Hepatocyte (in vitro differentiated cells): ENCODE measurements around the gene SLC23A2. TPM values are rescaled to one million over a fixed set of nuclear protein-coding genes. Genes with fewer than 3 reads are reported as not detected.

ENCODE experiments used
- DNase-seq: peaks from one replicate; pipeline ENCODE4 v3.0.0-alpha.2; 2016; ENCODE audit warnings: low spot score
- H2AFZ ChIP-seq: fragments of 200-600 bp; sonication (generic); 2 replicates; pipeline ENCODE4 v1.6.0; 2016; ENCODE audit warnings: antibody characterized with exemption, mild to moderate bottlenecking
- H3K27ac ChIP-seq: fragments of 200-600 bp; sonication (generic); 2 replicates; pipeline ENCODE4 v1.5.1; 2016; ENCODE audit warnings: mild to moderate bottlenecking
- H3K27me3 ChIP-seq: fragments of 200-600 bp; sonication (generic); 2 replicates; pipeline ENCODE4 v1.6.1; 2016
- H3K36me3 ChIP-seq: fragments of 200-600 bp; sonication (generic); replicated peaks from 2 replicates; pipeline ENCODE4 v1.5.1; 2016; ENCODE audit warnings: low read depth; ENCODE audit not compliant: insufficient read depth
- H3K4me1 ChIP-seq: fragments of 200-600 bp; sonication (generic); 2 replicates; pipeline ENCODE4 v1.5.1; 2016; ENCODE audit warnings: mild to moderate bottlenecking, moderate library complexity; ENCODE audit not compliant: insufficient read depth
- H3K4me2 ChIP-seq: fragments of 200-600 bp; sonication (generic); 2 replicates; pipeline ENCODE4 v1.6.0; 2016
- H3K4me3 ChIP-seq: fragments of 200-600 bp; sonication (generic); 2 replicates; pipeline ENCODE4 v1.5.1; 2016; ENCODE audit warnings: mild to moderate bottlenecking
- H3K79me2 ChIP-seq: fragments of 200-600 bp; sonication (generic); 2 replicates; pipeline ENCODE4 v1.6.0; 2017; ENCODE audit warnings: mild to moderate bottlenecking
- H3K9me2 ChIP-seq: fragments of 200-600 bp; sonication (generic); replicated peaks from 2 replicates; pipeline ENCODE4 v1.6.0; 2017; ENCODE audit warnings: mild to moderate bottlenecking; ENCODE audit not compliant: insufficient read depth
- H3K9me3 ChIP-seq: fragments of 200-600 bp; sonication (generic); 2 replicates; pipeline ENCODE4 v1.5.1; 2016; ENCODE audit warnings: low read depth, mild to moderate bottlenecking
- H4K20me1 ChIP-seq: fragments of 200-600 bp; sonication (generic); 2 replicates; pipeline ENCODE4 v1.6.0; 2016; ENCODE audit warnings: mild to moderate bottlenecking; ENCODE audit not compliant: insufficient read depth, poor library complexity, severe bottlenecking
- EZH2 ChIP-seq: fragments of 200-600 bp; sonication (generic); IDR thresholded peaks from 2 replicates; pipeline ENCODE4 v1.6.1; 2016; ENCODE audit warnings: antibody characterized with exemption, mild to moderate bottlenecking, borderline replicate concordance
- EZH2phosphoT487 ChIP-seq: fragments of 200-600 bp; sonication (generic); IDR thresholded peaks from one replicate; pipeline ENCODE4 v1.6.1; 2018; ENCODE audit warnings: antibody characterized with exemption, mild to moderate bottlenecking, low read depth, moderate library complexity; ENCODE audit not compliant: unreplicated experiment, severe bottlenecking
- WGBS: methylation state at CpG from one replicate; pipeline ENCODE4 v1.1.6; 2016; ENCODE audit warnings: low lambda C conversion rate; ENCODE audit errors: missing lambda C conversion rate; 5-methylcytosine and 5-hydroxymethylcytosine counted together
- polyA plus RNA-seq: library from polyadenylated mRNA; unstranded; fragments of >200 nt; fragmentation: Nextera tagmentation; extraction: Ambion mirVana; gene quantifications from 2 replicates; pipeline ENCODE4 v1.2.1, GENCODE V29; 2016
- total RNA-seq: library from RNA; depleted of rRNA; stranded (reverse); fragments of >200 nt; gene quantifications from 2 replicates; pipeline ENCODE4 v1.2.3, GENCODE V29; 2014
- TF ChIP-seq, protein P1 (sequence below): fragments of 200-600 bp; sonication (generic); IDR thresholded peaks from 2 replicates; pipeline ENCODE4 v1.5.1; 2016; ENCODE audit warnings: antibody characterized with exemption, mild to moderate bottlenecking; ENCODE audit not compliant: poor library complexity

Gene SLC23A2
- total and polyA plus RNA-seq, 2 experiments from 2014 or later, result 8.2 to 13.3 TPM

- Histone ChIP-seq H3K9me2 (no peaks in the 10 kb centered on the region), H3K36me3 (no peaks in the 10 kb centered on the region), H3K27me3 (no peaks in the 10 kb centered on the region), H2AFZ (no peak overlapping the region), H3K4me2 (no peak overlapping the region), H3K9me3 (no peaks in the 10 kb centered on the region), H3K79me2 (no peaks in the 10 kb centered on the region), H3K4me1 (no peaks in the 10 kb centered on the region), H3K27ac (no peak overlapping the region), H3K4me3 (no peak overlapping the region), H4K20me1 (no peaks in the 10 kb centered on the region)
- no peak for DNase-seq
- WGBS, result 97% methylated on average over 4 of the region's 4 CpGs
- TF ChIP-seq, protein P1, sequence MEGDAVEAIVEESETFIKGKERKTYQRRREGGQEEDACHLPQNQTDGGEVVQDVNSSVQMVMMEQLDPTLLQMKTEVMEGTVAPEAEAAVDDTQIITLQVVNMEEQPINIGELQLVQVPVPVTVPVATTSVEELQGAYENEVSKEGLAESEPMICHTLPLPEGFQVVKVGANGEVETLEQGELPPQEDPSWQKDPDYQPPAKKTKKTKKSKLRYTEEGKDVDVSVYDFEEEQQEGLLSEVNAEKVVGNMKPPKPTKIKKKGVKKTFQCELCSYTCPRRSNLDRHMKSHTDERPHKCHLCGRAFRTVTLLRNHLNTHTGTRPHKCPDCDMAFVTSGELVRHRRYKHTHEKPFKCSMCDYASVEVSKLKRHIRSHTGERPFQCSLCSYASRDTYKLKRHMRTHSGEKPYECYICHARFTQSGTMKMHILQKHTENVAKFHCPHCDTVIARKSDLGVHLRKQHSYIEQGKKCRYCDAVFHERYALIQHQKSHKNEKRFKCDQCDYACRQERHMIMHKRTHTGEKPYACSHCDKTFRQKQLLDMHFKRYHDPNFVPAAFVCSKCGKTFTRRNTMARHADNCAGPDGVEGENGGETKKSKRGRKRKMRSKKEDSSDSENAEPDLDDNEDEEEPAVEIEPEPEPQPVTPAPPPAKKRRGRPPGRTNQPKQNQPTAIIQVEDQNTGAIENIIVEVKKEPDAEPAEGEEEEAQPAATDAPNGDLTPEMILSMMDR, result no peak
- TF ChIP-seq EZH2phosphoT487 (no peak), EZH2 (no peak)
These were observed 146.8 kb downstream of the SLC23A2 start for GRCh38 chr20:4854561-4854901.

- Histone ChIP-seq H3K4me1 (no peaks in the 10 kb centered on the region), H4K20me1 (no peaks in the 10 kb centered on the region), H3K4me2 (no peak overlapping the region), H2AFZ (no peak overlapping the region), H3K36me3 (no peaks in the 10 kb centered on the region), H3K9me2 (no peaks in the 10 kb centered on the region), H3K9me3 (no peaks in the 10 kb centered on the region), H3K4me3 (no peak overlapping the region), H3K27ac (no peak overlapping the region), H3K79me2 (no peaks in the 10 kb centered on the region), H3K27me3 (no peaks in the 10 kb centered on the region)
- DNase-seq, result no peak
- TF ChIP-seq EZH2 (no peak), EZH2phosphoT487 (no peak)
- TF ChIP-seq, protein P1, result no peak
- WGBS, result 89% methylated on average over 9 of the region's 9 CpGs
These were observed 147.4 kb downstream of the SLC23A2 start for GRCh38 chr20:4853757-4854560.

GRCh38 chr20:4853004-4853403 is 148.3 kb downstream of the SLC23A2 start:
- no peaks in the 10 kb centered on the region for H3K79me2 ChIP-seq

More at GRCh38 chr20:4853004-4853403, 148.3 kb downstream of the SLC23A2 start:
- Histone ChIP-seq H3K4me2 (no peak overlapping the region), H3K9me3 (no peaks in the 10 kb centered on the region), H3K9me2 (no peaks in the 10 kb centered on the region), H4K20me1 (no peaks in the 10 kb centered on the region), H3K4me1 (no peaks in the 10 kb centered on the region), H3K27me3 (no peaks in the 10 kb centered on the region), H3K27ac (no peak overlapping the region), H3K4me3 (no peak overlapping the region), H3K36me3 (no peaks in the 10 kb centered on the region), H2AFZ (no peak overlapping the region)
- no peak for DNase-seq
- TF ChIP-seq, protein P1, result no peak
- TF ChIP-seq EZH2phosphoT487 (no peak), EZH2 (no peak)
- WGBS, result 94% methylated on average over 15 of the region's 15 CpGs
